HCT116 (cell line): ENCODE data around the gene GRIN2A. TPM values are rescaled to one million over a fixed set of nuclear protein-coding genes. Genes with fewer than 3 reads are reported as not detected.

Experiments used
- ATAC-seq: fragments of 200-7000 bp; cut with Tn5 transposase; 2 replicates; pipeline ENCODE4 v1.9.1; 2020; ENCODE audit warnings: mild to moderate bottlenecking, moderate library complexity
- BruUV-seq: library from RNA; stranded (reverse); fragments of 400-500 nt; replicated peaks from 2 replicates; lab custom pipeline; 2021; lab: Mats Ljungman, UMichigan
- CTCF ChIA-PET: fragments of 300-600 bp; sonication (Branson Sonifier 250); formaldehyde crosslinking; loops from one replicate; lab custom pipeline; 2021; ENCODE audit warnings: antibody characterized with exemption; lab: Charles Lee
- POLR2A ChIA-PET: fragments of 300-600, 350-600 bp; sonication (Branson Sonifier 250); formaldehyde crosslinking; loops from one replicate; lab custom pipeline; 2021; ENCODE audit warnings: antibody characterized with exemption; lab: Charles Lee
- RAD21 ChIA-PET, 2 experiments: fragments of 300-600 bp; sonication (Branson Sonifier 250); formaldehyde crosslinking; loops; one replicate each; lab custom pipeline; 2023; ENCODE audit warnings: low total read pairs in 2 of 2; ENCODE audit not compliant: uncharacterized antibody in 2 of 2, unreplicated experiment in 2 of 2, low non-redundant PET in 1 of 2; lab: Charles Lee
- DNase-seq: peaks from one replicate; pipeline ENCODE4 v3.0.0-alpha.2; 2010; ENCODE audit warnings: low read depth, low spot score
- H2AFZ ChIP-seq: fragments of 200-600 bp; shearing (Covaris generic), sonication (generic); 2 replicates; pipeline ENCODE4 v1.6.1; 2017; ENCODE audit warnings: low read depth, mixed run types, mixed read lengths, antibody characterized with exemption, low read length; ENCODE audit not compliant: poor library complexity, severe bottlenecking
- H3K27ac ChIP-seq: 2 replicates; pipeline ENCODE4 v1.5.1; 2012; ENCODE audit warnings: low read depth, low read length
- H3K27me3 ChIP-seq: fragments of 200-600 bp; sonication (generic); 2 replicates; pipeline ENCODE4 v1.6.1; 2016; ENCODE audit warnings: mixed run types, low read length, mixed read lengths; ENCODE audit not compliant: insufficient read depth
- H3K36me3 ChIP-seq, 2 experiments: fragments of 200-500 bp in 1 of 2; fragments of 200-600 bp in 1 of 2; sonication (Bioruptor generic) in 1 of 2; sonication (generic) in 1 of 2; 2 replicates each; pipeline versions ENCODE4 v1.5.1 to v1.6.1; 2014 to 2016; ENCODE audit warnings: low read length in 2 of 2, inconsistent platforms in 1 of 2, mixed read lengths in 1 of 2, mixed run types in 1 of 2; ENCODE audit not compliant: insufficient read depth in 2 of 2, control insufficient read depth in 1 of 2
- H3K4me1 ChIP-seq, 2 experiments: fragments of 200-600 bp in 1 of 2; sonication (generic) in 1 of 2; 2 replicates each; pipeline versions ENCODE4 v1.5.1 to v1.6.1; 2012 to 2017; ENCODE audit warnings: low read length in 2 of 2, inconsistent platforms in 1 of 2, mild to moderate bottlenecking in 1 of 2, mixed read lengths in 1 of 2, mixed run types in 1 of 2, moderate library complexity in 1 of 2; ENCODE audit not compliant: insufficient read depth in 2 of 2, control insufficient read depth in 1 of 2
- H3K4me2 ChIP-seq: fragments of 200-600 bp; sonication (generic); 2 replicates; pipeline ENCODE4 v1.6.1; 2017; ENCODE audit warnings: mixed run types, low read length, mixed read lengths
- H3K4me3 ChIP-seq, 2 experiments: fragments of 200-600 bp in 1 of 2; sonication (generic) in 1 of 2; replicated peaks in 1 of 2; 2 replicates each; pipeline ENCODE4 v1.5.1; 2011 to 2016; ENCODE audit warnings: low read length in 2 of 2, control low read depth in 1 of 2, low read depth in 1 of 2, mild to moderate bottlenecking in 1 of 2, mixed read lengths in 1 of 2, mixed run types in 1 of 2
- H3K79me2 ChIP-seq: fragments of 200-600 bp; sonication (generic); 2 replicates; pipeline ENCODE4 v1.6.1; 2017; ENCODE audit warnings: mild to moderate bottlenecking, mixed run types, low read length, moderate library complexity, mixed read lengths; ENCODE audit not compliant: insufficient read depth
- H3K9ac ChIP-seq: fragments of 200-600 bp; sonication (generic); 2 replicates; pipeline ENCODE4 v1.6.1; 2016; ENCODE audit warnings: low read length, mixed read lengths
- H3K9me2 ChIP-seq: fragments of 200-600 bp; sonication (generic), shearing (Covaris generic); 2 replicates; pipeline ENCODE4 v1.6.1; 2017; ENCODE audit warnings: mixed run types, mild to moderate bottlenecking, moderate library complexity; ENCODE audit not compliant: insufficient read depth
- H3K9me3 ChIP-seq, 2 experiments: fragments of 200-500 bp in 1 of 2; fragments of 200-600 bp in 1 of 2; sonication (Bioruptor generic) in 1 of 2; sonication (generic) in 1 of 2; 2 replicates each; pipeline ENCODE4 v1.6.1; 2014 to 2017; ENCODE audit warnings: low read length in 2 of 2, mixed read lengths in 2 of 2, inconsistent platforms in 1 of 2, low read depth in 1 of 2, mild to moderate bottlenecking in 1 of 2, mixed run types in 1 of 2, moderate library complexity in 1 of 2; ENCODE audit not compliant: control insufficient read depth in 1 of 2, insufficient read depth in 1 of 2
- H4K20me1 ChIP-seq: fragments of 200-600 bp; sonication (generic), shearing (Covaris generic); 2 replicates; pipeline ENCODE4 v1.6.1; 2017; ENCODE audit warnings: mixed run types, mild to moderate bottlenecking, moderate library complexity; ENCODE audit not compliant: insufficient read depth
- ATF3 ChIP-seq: IDR thresholded peaks from 2 replicates; pipeline ENCODE4 v1.6.1; 2012
- CBX3 ChIP-seq: IDR thresholded peaks from 2 replicates; pipeline ENCODE4 v1.6.1; 2012; ENCODE audit warnings: low read depth
- EZH2phosphoT487 ChIP-seq: fragments of 200-600 bp; IDR thresholded peaks from 2 replicates; pipeline ENCODE4 v1.6.1; 2018; ENCODE audit warnings: antibody characterized with exemption, borderline replicate concordance
- JUND ChIP-seq: IDR thresholded peaks from 2 replicates; pipeline ENCODE4 v1.6.1; 2012
- POLR2A ChIP-seq: IDR thresholded peaks from 2 replicates; pipeline ENCODE4 v1.7.0; 2011; ENCODE audit warnings: borderline replicate concordance; ENCODE audit not compliant: insufficient read depth, insufficient read length; ENCODE audit errors: extremely low read depth
- YY1 ChIP-seq: IDR thresholded peaks from 2 replicates; pipeline ENCODE4 v1.6.1; 2011; ENCODE audit warnings: low read length, low read depth, moderate library complexity, mild to moderate bottlenecking; ENCODE audit not compliant: insufficient replicate concordance; ENCODE audit errors: extremely low read depth
- ZFX ChIP-seq: fragments of 450-650 bp; IDR thresholded peaks from 2 replicates; pipeline ENCODE4 v1.6.1; 2017
- intact Hi-C: fragments of 100-400 bp; cut with micrococcal nuclease; formaldehyde crosslinking; loops from 2 replicates; pipeline ENCODE4 v1.10.0; 2022
- total RNA-seq: library from RNA; stranded (reverse); gene quantifications from one replicate; pipeline ENCODE4 v1.2.1, GENCODE V29; 2021; ENCODE audit not compliant: unreplicated experiment
- TF ChIP-seq, protein P1 (sequence below): IDR thresholded peaks from 2 replicates; pipeline ENCODE4 v1.6.1; 2011; ENCODE audit warnings: mild to moderate bottlenecking, low read length, moderate library complexity; ENCODE audit not compliant: insufficient replicate concordance; ENCODE audit errors: extremely low read depth
- TF ChIP-seq, protein P2 (sequence below), 3 experiments: fragments of 200-600 bp in 1 of 3; sonication (generic) in 1 of 3; IDR thresholded peaks in 2 of 3; conservative IDR thresholded peaks in 1 of 3; 2 replicates each; pipeline ENCODE4 v1.5.1; 2012 to 2017; ENCODE audit warnings: low read depth in 2 of 3, low read length in 2 of 3, antibody characterized with exemption in 1 of 3, borderline replicate concordance in 1 of 3, control low read depth in 1 of 3, mild to moderate bottlenecking in 1 of 3, mixed read lengths in 1 of 3, mixed run types in 1 of 3, moderate library complexity in 1 of 3; ENCODE audit not compliant: insufficient read depth in 1 of 3

Gene GRIN2A
- total RNA-seq, 1 experiment from 2014 or later = 0.02 TPM

- TF ChIP-seq, protein P1, sequence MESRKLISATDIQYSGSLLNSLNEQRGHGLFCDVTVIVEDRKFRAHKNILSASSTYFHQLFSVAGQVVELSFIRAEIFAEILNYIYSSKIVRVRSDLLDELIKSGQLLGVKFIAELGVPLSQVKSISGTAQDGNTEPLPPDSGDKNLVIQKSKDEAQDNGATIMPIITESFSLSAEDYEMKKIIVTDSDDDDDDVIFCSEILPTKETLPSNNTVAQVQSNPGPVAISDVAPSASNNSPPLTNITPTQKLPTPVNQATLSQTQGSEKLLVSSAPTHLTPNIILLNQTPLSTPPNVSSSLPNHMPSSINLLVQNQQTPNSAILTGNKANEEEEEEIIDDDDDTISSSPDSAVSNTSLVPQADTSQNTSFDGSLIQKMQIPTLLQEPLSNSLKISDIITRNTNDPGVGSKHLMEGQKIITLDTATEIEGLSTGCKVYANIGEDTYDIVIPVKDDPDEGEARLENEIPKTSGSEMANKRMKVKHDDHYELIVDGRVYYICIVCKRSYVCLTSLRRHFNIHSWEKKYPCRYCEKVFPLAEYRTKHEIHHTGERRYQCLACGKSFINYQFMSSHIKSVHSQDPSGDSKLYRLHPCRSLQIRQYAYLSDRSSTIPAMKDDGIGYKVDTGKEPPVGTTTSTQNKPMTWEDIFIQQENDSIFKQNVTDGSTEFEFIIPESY = no peak
- TF ChIP-seq YY1 (no peak), ATF3 (no peak)
These were observed 31.3 kb downstream of the GRIN2A start (continued) for GRCh38 chr16:10150906-10151305.

- ChIA-PET POLR2A (no interaction called here), CTCF (no interaction called here), RAD21 (no interaction called here)
- no peaks in the 10 kb centered on the region for H4K20me1 ChIP-seq
- no peak overlapping the region for H3K4me3 ChIP-seq
- peaks cover 30% of the 10 kb centered on the region; the same call in 1 of the 2 replicates for H3K27me3 ChIP-seq
- no peaks in the 10 kb centered on the region for H3K79me2 ChIP-seq
- no peaks in the 10 kb centered on the region for H3K4me1 ChIP-seq
- BruUV-seq = no TSS peak
- no peaks in the 10 kb centered on the region for H3K9me2 ChIP-seq
- no peaks in the 10 kb centered on the region for H3K36me3 ChIP-seq
- no peaks in the 10 kb centered on the region for H3K9me3 ChIP-seq
- H2AFZ ChIP-seq = no peak overlapping the region
- H3K4me2 ChIP-seq = no peak overlapping the region
- intact Hi-C loops = no loop called here
- H3K27ac ChIP-seq = no peak overlapping the region
- no peak for ATAC-seq
- DNase-seq = no peak
- no peak for TF ChIP-seq POLR2A
- TF ChIP-seq, protein P1 = no peak
- no peak for TF ChIP-seq EZH2phosphoT487
- TF ChIP-seq, protein P2, sequence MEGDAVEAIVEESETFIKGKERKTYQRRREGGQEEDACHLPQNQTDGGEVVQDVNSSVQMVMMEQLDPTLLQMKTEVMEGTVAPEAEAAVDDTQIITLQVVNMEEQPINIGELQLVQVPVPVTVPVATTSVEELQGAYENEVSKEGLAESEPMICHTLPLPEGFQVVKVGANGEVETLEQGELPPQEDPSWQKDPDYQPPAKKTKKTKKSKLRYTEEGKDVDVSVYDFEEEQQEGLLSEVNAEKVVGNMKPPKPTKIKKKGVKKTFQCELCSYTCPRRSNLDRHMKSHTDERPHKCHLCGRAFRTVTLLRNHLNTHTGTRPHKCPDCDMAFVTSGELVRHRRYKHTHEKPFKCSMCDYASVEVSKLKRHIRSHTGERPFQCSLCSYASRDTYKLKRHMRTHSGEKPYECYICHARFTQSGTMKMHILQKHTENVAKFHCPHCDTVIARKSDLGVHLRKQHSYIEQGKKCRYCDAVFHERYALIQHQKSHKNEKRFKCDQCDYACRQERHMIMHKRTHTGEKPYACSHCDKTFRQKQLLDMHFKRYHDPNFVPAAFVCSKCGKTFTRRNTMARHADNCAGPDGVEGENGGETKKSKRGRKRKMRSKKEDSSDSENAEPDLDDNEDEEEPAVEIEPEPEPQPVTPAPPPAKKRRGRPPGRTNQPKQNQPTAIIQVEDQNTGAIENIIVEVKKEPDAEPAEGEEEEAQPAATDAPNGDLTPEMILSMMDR (IDR thresholded peaks at IDR 0.05 in 2 of 3, conservative IDR thresholded peaks at IDR 0.05 in 1 of 3; ENCODE audit: borderline replicate concordance in 1 of 3, insufficient read depth in 1 of 3, low read depth in 2 of 3, low read length in 2 of 3) = no peak
- no peak for TF ChIP-seq CBX3
- TF ChIP-seq ZFX = no peak
- no peak for TF ChIP-seq JUND
- no peak for TF ChIP-seq YY1
- H3K9ac ChIP-seq = no peak overlapping the region
These were observed 36.6 kb downstream of the GRIN2A start for GRCh38 chr16:10145542-10146035.
